Kidney epithelial cell (primary cell): ENCODE measurements around the gene KCTD15. TPM values are rescaled to one million over a fixed set of nuclear protein-coding genes. Genes with fewer than 3 reads are reported as not detected.

Experiments used
- DNase-seq: peaks from one replicate; pipeline ENCODE4 v3.0.0-alpha.2; 2010; ENCODE audit warnings: low read depth
- H3K27me3 ChIP-seq: 2 replicates; pipeline ENCODE4 v1.6.0; 2011; ENCODE audit warnings: low read length; ENCODE audit not compliant: control insufficient read depth, insufficient read depth
- H3K36me3 ChIP-seq: 2 replicates; pipeline ENCODE4 v1.5.1; 2011; ENCODE audit warnings: low read length; ENCODE audit not compliant: control insufficient read depth, insufficient read depth
- H3K4me3 ChIP-seq: 2 replicates; pipeline ENCODE4 v1.5.1; 2011; ENCODE audit warnings: low read depth, mild to moderate bottlenecking, control low read depth, low read length
- CTCF ChIP-seq: IDR thresholded peaks from 2 replicates; pipeline ENCODE4 v1.5.1; 2011; ENCODE audit warnings: mild to moderate bottlenecking, moderate library complexity, low read length, control low read depth, inconsistent platforms; ENCODE audit not compliant: insufficient read depth, poor library complexity, severe bottlenecking
- total RNA-seq: library from RNA; depleted of rRNA; stranded (reverse); fragments of >200 nt; gene quantifications from 2 replicates; pipeline ENCODE4 v1.2.3, GENCODE V29; 2015

KCTD15 gene
- total RNA-seq, 1 donor from 2014 or later: 73.5 TPM

- Histone ChIP-seq H3K36me3 (no peaks in the 10 kb centered on the region), H3K4me3 (no peak overlapping the region)
- DNase-seq: no peak
Measured at GRCh38 chr19:33777753-33778088, 18.9 kb upstream of the KCTD15 start.

GRCh38 chr19:33778089-33778791 is 18.4 kb upstream of the KCTD15 start:
- peak; percentile 100 for TF ChIP-seq CTCF
- no peak overlapping the region for H3K4me3 ChIP-seq
- H3K36me3 ChIP-seq: no peaks in the 10 kb centered on the region
- DNase-seq: no peak
- peaks cover 31% of the 10 kb centered on the region for H3K27me3 ChIP-seq

More at GRCh38 chr19:33777753-33778088, 18.9 kb upstream of the KCTD15 start:
- TF ChIP-seq CTCF: no peak
- peaks cover 31% of the 10 kb centered on the region for H3K27me3 ChIP-seq

GRCh38 chr19:33779849-33780248 is 16.8 kb upstream of the KCTD15 start:
- TF ChIP-seq CTCF: no peak
- Histone ChIP-seq H3K27me3 (peaks cover 31% of the 10 kb centered on the region), H3K4me3 (no peak overlapping the region), H3K36me3 (no peaks in the 10 kb centered on the region)
- DNase-seq: no peak

GRCh38 chr19:33780251-33780650 is 16.4 kb upstream of the KCTD15 start:
- no peak for TF ChIP-seq CTCF

GRCh38 chr19:33780746-33781145 is 15.9 kb upstream of the KCTD15 start:
- Histone ChIP-seq H3K36me3 (no peaks in the 10 kb centered on the region), H3K27me3 (peaks cover 29% of the 10 kb centered on the region), H3K4me3 (no peak overlapping the region)
- no peak for TF ChIP-seq CTCF
- DNase-seq: no peak

More at GRCh38 chr19:33780251-33780650, 16.4 kb upstream of the KCTD15 start:
- DNase-seq: no peak
- no peaks in the 10 kb centered on the region for H3K36me3 ChIP-seq
- peaks cover 29% of the 10 kb centered on the region for H3K27me3 ChIP-seq
- no peak overlapping the region for H3K4me3 ChIP-seq

GRCh38 chr19:33781415-33781935 is 15.2 kb upstream of the KCTD15 start:
- Histone ChIP-seq H3K4me3 (no peak overlapping the region), H3K27me3 (peaks cover 29% of the 10 kb centered on the region), H3K36me3 (no peaks in the 10 kb centered on the region)
- no peak for TF ChIP-seq CTCF
- no peak for DNase-seq
